Measurements from ENCODE around the gene AGO3.

AGO3 gene

DNA sequence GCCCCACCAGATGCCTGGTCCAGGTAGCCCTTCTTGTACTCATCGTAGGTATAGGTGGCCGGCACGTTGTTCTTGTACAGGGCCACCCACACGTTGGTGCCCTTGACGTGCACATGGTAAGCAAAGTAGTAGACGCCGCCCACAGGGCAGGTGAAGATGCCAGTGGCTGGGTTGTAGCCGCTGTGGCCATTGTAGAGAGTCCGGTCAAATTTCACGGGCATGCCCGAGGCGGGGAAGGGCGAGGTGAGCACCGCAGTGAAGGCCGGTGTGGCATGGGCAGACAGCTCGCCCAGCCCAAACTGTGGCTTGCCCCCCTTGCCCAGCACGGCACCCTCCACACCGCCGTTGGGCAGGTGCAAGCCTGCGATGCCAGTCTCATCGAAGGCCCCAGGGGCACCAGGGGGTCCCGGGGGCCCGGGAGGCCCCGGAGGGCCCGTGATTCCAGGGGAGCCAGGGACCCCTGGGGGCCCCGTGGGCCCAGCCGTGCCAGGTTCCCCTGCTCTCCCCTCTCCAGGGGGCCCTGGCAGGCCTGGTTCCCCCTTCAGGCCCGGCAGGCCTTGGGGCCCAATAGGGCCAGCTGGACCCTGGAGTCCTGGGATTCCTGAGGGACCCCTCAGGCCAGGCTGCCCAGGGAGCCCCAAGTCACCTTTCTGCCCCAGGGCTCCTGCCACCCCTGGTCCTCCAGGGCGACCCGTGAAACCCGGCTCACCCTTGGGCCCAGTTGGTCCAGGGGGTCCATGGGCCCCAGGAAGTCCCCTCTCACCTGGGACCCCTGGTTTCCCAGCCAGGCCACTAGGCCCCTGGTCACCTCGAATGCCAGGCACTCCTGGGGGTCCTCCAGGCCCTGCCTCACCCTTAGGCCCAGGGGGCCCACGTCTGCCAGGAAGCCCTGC is 167.0 kb downstream of the AGO3 start:
- TF ChIP-seq, protein P1, sequence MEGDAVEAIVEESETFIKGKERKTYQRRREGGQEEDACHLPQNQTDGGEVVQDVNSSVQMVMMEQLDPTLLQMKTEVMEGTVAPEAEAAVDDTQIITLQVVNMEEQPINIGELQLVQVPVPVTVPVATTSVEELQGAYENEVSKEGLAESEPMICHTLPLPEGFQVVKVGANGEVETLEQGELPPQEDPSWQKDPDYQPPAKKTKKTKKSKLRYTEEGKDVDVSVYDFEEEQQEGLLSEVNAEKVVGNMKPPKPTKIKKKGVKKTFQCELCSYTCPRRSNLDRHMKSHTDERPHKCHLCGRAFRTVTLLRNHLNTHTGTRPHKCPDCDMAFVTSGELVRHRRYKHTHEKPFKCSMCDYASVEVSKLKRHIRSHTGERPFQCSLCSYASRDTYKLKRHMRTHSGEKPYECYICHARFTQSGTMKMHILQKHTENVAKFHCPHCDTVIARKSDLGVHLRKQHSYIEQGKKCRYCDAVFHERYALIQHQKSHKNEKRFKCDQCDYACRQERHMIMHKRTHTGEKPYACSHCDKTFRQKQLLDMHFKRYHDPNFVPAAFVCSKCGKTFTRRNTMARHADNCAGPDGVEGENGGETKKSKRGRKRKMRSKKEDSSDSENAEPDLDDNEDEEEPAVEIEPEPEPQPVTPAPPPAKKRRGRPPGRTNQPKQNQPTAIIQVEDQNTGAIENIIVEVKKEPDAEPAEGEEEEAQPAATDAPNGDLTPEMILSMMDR (IDR thresholded peaks at IDR 0.05), result no peak

DNA sequence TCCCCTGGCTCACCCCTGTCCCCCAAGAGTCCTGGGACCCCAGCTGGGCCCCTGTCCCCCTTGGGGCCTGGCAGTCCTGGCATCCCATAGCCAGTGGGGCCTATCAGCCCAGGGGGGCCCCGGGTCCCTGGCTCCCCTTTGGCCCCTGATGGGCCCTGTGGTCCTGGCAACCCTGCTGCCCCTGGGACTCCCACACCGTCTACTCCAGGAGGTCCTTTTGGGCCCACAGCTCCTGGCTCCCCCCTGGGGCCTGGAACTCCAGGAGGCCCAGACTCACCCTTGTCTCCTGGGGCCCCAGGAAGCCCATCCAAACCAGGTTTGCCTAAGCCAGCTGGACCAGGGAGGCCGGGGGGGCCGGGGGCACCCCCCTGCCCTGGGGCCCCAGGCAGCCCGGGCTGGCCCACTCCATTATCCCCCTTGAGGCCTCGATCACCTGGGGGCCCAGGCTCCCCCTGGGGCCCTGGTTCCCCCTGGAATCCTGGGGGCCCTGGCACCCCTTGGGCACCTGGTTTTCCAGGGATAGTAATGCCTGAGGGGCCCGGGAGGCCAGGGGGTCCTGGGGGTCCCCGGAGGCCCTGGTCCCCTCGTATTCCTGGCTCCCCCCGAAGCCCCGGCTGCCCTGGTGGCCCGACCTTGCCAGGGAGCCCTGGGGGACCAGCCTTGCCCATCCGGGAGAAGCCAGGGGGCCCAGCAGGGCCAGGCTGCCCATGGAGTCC is 167.9 kb downstream of the AGO3 start:
- TF ChIP-seq, protein P1 (IDR thresholded peaks at IDR 0.05), result no peak

DNA sequence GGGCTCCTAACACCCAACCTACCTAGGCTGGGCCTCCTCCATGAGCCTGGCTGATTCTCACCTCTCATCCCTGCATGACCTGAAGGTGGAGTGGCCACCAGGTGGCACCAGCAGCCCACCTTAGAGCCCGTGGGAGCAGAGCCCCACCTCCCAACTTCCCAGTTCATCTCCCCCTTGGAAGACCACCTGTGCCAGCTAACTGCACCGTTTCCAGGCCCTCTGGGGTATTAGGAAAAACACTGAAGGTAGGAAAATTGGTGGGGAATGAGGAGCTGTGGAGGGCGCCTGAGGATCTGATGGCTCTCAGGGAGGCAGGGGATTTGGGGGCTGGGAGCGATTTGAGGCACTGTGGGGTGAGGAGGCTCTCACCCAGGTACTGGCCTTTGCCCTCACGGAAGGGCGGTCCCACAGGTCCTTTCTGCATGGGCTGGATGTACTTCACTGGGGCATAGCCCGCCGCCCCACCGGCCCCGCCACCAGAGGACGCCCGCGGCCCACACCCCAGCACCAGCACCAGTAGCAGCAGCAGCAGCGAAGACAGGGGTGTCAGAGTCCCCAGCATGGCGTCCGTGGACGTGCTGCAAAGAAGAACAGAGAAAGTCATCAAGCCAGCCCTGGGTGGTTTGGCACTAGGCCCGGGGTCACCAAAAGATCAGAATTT is 168.9 kb downstream of the AGO3 start:
- TF ChIP-seq, protein P1 (IDR thresholded peaks at IDR 0.05), result peak; percentile 87

DNA sequence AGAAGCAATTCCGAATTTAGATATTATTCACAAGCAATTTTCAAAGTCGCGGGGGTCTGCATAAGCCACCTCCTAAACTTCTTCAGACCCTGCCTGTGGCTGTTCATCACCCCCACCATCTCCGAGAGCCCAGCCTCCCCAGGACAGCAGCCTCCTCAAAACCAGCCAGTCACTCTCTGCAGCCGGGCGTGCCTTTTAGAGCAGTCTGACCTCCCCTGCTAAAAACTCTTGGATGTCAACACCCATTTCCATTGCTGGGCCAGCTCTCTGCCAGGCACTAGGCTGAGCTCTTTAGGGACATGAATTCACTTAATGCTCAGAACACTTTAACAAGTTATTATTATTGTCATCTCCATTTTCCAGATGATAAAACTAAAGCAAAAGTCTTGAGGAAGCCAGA is 169.5 kb downstream of the AGO3 start:
- TF ChIP-seq, protein P1 (IDR thresholded peaks at IDR 0.05), result no peak

DNA sequence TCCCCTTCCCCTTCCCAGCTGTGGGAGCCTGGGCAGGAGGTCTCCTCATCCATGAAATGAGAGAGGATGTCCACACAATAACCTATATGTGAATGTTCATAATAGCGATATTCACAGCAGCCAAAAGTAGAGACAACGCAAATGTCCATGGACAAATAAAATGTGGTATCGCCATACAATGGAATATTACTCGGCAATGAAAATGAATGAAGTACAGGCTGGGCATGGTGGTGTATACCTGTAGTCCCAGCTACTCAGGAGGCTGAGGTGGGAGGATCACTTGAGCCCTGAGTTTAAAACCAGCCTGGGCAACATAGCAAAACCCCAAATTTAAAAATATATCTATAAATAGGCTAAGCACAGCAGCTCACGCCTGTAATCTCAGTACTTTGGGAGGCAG is 170.6 kb downstream of the AGO3 start:
- TF ChIP-seq, protein P1 (IDR thresholded peaks at IDR 0.05), result no peak

DNA sequence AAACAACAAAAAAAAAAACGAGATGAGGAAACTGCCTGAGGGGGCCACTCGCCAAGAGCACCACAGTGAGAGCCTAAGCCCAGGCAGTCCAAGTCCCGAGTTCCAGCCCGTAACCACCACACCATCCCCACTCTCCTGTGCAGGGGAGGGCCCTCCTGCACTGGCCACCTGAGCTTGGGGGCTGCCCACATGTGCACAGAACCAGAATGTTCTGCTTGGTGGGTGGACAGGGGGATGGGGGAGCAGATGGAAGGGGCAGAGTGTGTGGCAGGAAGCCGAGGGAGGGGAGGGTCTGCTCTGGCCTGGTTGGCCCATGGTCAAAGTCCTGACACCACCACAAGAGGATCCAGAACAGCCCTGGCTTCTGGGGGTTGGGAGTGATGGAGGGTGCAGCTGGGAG is 175.4 kb downstream of the AGO3 start:
- TF ChIP-seq, protein P1 (IDR thresholded peaks at IDR 0.05), result no peak

DNA sequence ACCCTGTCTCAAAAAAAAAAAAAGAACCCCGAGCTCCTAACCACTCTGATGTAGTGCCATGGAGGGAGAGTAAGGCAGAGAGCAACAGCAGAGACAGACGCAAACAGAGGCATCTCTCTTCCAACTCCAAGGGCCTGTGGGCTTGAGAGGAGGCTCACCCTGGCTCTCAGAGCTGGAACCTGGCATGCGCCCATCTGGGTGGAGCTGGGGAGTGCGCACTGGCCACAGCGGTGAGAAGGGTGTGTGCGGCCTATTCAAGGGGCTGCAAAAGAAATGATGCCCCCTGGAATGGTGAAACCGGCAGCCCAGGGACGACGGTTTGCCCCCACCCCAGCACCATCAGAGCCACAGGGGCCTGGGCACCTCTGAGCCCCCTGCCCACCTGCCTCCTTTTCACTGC is 176.5 kb downstream of the AGO3 start:
- TF ChIP-seq, protein P1 (IDR thresholded peaks at IDR 0.05), result no peak

Data from LNCAP (cell line).